COLO668 (cell line): ENCODE data around the gene IFNGR2.
A peak's percentile ranks its signal among the peaks of the same experiment; 100 is the strongest.
"Not testable (repeated sequence)": the region's sequence is repeated elsewhere in the genome, so short reads cannot be mapped to it uniquely, and the experiment has no call there.

Experiments
- DNase-seq: peaks from one replicate; lab custom pipeline; 2025; ENCODE audit not compliant: unreplicated experiment; lab: John Stamatoyannopoulos, UW

Gene IFNGR2

GRCh38 chr21:33375101-33375644 lies 28.0 kb upstream of the IFNGR2 start:
- no peak for DNase-seq

- no peak for DNase-seq
These were observed 25.8 kb upstream of the IFNGR2 start for GRCh38 chr21:33377221-33377920.

GRCh38 chr21:33378081-33378480 lies 25.1 kb upstream of the IFNGR2 start:
- no peak for DNase-seq

GRCh38 chr21:33379934-33380333 lies 23.3 kb upstream of the IFNGR2 start:
- not testable (repeated sequence) for DNase-seq

GRCh38 chr21:33380483-33380998 lies 22.7 kb upstream of the IFNGR2 start:
- peak; percentile 74 for DNase-seq

GRCh38 chr21:33381381-33381780 lies 21.8 kb upstream of the IFNGR2 start:
- not testable (repeated sequence) for DNase-seq

GRCh38 chr21:33383056-33383888 lies 19.9 kb upstream of the IFNGR2 start:
- DNase-seq, result peak; percentile 26

- DNase-seq, result no peak
These were observed 18.3 kb upstream of the IFNGR2 start for GRCh38 chr21:33384841-33385331.

GRCh38 chr21:33386222-33386784 lies 16.9 kb upstream of the IFNGR2 start:
- no peak for DNase-seq

GRCh38 chr21:33387294-33387693 lies 15.9 kb upstream of the IFNGR2 start:
- no peak for DNase-seq

- DNase-seq, result no peak
These were observed 15.0 kb upstream of the IFNGR2 start for GRCh38 chr21:33388188-33388587.

- no peak for DNase-seq
These were observed 12.7 kb upstream of the IFNGR2 start for GRCh38 chr21:33390479-33390878.

GRCh38 chr21:33391656-33392055 lies 11.6 kb upstream of the IFNGR2 start:
- no peak for DNase-seq

- no peak for DNase-seq
These were observed 10.8 kb upstream of the IFNGR2 start for GRCh38 chr21:33392284-33392985.

GRCh38 chr21:33393348-33393747 lies 9.9 kb upstream of the IFNGR2 start:
- no peak for DNase-seq

GRCh38 chr21:33394260-33394659 lies 9.0 kb upstream of the IFNGR2 start:
- no peak for DNase-seq

GRCh38 chr21:33395891-33396331 lies 7.3 kb upstream of the IFNGR2 start:
- DNase-seq, result no peak

GRCh38 chr21:33396436-33396835 lies 6.8 kb upstream of the IFNGR2 start:
- no peak for DNase-seq

GRCh38 chr21:33396951-33397350 lies 6.3 kb upstream of the IFNGR2 start:
- no peak for DNase-seq

GRCh38 chr21:33397717-33398116 lies 5.5 kb upstream of the IFNGR2 start:
- DNase-seq, result no peak

GRCh38 chr21:33398361-33398760 lies 4.9 kb upstream of the IFNGR2 start:
- DNase-seq, result no peak
